Activated T-cell treated with anti-CD3 and anti-CD28 coated beads, Interleukin-2, amount 50 U/mL, for 1 hour (primary cell): ENCODE data around the gene COL17A1.

Experiments
- DNase-seq: peaks from one replicate; pipeline ENCODE4 v3.0.0-alpha.2; 2020

The COL17A1 gene

DNA sequence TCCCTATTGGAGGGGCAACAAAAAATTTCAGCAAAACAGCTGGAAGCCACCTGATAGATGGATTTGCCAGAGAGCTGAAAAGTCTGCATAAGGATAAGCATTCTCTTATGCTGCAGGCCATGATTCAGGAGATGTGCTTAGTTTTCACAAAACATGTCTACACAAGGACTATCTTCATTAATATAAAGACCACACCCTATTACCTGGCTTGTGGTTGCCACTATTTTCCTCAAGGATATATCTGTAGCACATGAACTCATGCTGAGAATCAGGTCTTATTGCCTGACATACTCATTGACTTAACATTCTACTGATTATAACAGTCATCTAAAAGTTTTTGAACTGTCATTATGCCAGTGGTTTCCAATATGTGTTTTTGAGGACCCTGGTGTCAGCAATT, 7.1 kb upstream of the COL17A1 start:
- no peak for DNase-seq

DNA sequence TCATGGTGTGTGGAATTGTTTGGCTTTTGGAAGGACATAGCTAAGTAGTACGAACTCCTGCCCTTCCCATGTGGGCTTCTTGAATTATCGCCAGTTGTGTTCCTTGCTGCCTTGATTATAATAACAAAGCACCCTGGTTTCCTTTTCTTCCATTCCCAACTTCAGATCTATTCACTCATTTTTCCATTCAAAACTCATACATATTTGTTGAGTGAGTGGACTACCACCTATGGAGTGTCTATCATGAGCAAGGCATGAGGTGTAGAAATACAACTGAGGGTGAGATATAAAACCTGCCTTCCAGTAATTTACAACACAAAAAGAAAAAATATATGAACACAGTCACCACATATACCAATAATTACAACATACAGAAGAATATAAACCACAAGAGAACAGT, 4.9 kb upstream of the COL17A1 start:
- DNase-seq = no peak

DNA sequence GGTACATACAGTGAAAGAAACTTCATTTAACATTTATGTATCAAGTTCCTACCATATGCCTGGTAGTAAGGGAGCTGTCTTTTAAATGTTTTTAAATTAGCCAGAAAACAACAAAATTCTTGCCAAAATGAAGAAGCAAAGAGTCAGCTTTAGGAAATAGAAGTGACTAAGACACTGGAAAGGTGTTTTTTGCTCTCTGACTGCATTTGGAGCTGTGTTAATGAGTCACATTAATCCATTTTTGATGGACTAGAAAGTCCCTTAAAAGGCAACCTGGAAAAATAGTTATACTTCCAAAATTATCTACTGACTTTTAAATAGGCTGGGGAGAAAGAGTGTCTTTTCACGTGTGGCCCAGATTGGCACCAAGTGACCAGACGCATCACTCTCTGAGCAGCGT, 3.9 kb upstream of the COL17A1 start:
- no peak for DNase-seq

DNA sequence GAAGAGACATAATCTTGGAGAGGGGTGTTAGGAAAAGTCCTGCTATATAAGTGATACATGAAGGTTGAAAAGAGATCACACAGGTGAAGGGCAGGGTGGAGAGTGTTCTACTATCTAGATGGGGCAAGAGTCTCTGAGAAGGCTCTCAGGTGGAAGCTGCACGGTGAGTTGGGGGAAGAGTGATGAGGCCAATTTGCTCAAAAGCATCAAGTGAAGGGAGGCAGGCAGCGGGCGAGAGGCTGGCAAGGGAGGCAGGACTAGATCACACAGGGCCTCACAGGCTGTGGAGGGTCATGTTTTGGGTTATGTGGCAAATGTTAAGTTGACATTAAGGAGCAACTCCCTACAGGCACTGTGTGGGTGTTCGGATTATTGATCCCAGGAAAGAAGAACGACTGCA, 2.6 kb upstream of the COL17A1 start:
- DNase-seq = no peak

DNA sequence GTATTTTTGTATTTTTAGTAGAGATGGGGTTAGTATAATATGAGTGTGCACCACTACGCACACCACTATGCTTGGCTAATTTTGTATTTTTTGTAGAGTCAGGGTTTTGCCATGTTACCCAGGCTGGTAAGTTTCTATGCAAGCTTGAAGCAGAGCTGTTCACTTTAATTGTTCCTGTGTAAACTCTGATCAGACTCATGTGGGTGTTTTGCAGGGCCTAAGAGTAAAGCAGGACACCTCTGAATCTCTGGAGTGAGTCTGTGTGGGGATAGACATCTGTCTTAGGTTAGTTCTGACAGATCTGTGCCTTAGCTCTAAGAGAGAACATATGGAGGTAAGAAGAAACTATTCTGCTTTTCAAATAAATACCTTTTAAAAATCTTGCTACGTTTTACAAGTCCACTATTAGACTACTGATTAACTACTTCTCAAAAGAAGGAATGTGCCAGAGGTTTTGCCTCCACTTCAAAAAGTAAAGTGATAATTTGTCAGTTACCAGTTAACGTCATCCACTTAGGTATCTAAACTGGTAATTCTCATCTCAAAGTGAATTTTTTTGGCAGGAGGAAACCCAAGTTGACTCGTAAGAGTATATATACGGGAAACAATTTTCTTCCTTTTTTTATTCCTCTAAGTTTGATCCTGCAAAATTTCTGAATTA, 1.1 kb downstream of the COL17A1 start:
- no peak for DNase-seq

DNA sequence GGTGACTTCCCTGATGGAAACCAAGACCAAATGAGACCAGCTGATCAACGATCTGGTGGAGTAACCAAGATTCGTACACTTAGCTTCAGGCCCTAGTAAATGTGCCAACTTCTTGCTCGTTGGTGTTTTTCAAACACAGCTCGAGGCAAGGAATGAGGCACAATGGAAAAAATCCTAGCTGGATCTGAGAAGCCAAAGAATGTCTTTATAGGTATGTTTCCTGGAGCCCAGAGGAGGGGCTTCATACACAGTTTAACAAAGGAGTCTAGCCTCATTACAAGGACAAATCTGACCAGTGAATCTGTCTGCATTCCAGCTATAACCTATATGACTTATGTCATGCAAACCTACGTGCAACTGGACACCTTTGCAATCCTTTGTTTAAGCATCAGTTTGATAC, 3.7 kb downstream of the COL17A1 start:
- no peak for DNase-seq

DNA sequence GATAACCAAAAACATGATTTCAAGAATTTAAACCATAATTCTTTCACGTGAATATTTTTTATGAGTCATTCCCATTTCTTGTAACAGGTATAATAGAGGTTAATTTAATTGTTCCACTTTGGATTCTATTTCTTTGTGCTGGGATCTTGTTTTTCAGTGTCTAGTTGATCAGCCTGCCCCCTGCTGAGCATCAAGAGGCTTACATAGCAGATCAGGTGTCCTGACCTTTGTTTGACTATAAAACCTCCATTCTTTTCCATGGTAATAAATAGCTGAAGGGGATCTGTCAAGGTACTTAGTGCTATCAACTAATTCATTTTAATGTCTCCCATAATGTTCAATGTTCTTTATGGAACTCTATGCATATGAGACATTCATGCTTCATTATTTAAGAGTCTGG, 4.9 kb downstream of the COL17A1 start:
- DNase-seq = no peak

DNA sequence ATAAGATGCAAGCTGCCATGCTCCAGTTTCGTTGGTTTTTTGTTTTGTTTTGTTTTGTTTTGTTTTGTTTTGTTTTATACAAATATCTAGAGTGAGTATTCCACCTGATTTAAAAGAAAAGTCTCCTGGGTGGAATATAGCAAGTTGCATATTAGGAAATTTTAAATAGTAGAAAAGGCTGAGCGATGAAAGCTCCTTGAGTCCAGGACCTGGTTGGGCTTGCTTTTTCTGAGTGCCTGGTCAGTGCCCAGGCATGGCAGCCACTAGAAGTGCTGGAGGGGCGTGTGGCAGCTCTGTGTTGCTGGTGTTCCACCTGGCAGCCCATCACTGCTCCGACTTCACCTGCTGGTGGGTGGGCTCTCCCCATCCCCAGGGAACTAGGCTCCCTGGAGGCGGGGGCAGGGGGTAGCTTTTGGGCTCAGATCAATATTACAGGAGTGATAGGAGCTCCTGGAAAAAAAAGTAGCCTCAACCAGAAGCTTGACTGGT, 8.0 kb downstream of the COL17A1 start:
- no peak for DNase-seq

DNA sequence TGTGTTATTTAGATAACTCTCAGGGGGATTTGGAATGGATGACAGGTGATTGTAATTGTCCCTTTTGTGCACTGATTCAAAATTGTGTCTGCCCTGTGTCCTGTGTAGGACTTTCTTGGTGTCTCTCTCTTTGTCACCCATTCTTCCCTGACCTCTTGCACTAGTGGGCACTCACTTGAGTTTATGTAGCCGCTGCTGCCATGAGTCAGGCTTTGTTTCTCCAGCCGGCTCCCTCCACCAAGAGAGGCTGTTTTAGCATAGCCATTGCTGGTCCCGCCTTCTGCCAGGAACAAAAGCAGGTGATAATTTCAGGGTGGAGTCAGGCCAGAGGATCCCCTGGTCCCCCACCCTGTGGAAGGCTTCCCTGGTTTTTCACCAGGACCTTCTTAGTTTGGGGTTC, 8.4 kb downstream of the COL17A1 start:
- no peak for DNase-seq

DNA sequence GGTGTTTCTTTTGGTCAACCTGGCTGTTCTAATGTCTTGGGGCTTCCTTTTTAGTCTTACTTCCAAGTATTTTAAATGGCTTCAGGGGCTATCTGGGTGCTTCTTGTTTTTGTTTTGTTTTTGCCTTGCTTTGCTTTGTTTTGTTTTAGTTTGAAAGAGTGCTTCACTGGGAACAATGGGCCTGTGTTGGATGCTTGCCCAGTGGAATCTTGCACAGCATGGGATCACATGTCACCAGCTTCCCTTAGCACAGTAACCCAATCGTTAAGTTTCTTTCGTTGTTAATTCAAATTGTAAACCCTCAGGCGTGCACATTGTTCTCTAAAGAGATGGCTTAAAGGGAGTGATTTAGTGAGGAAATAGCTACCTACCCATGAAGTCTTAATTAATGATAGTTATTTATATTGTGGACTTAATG, 8.9 kb downstream of the COL17A1 start:
- no peak for DNase-seq

GRCh38 chr10:104074505-104074904, 11.2 kb downstream of the COL17A1 start:
- no peak for DNase-seq

- DNase-seq = no peak
Observed at GRCh38 chr10:104072786-104073185, 12.9 kb downstream of the COL17A1 start.

DNA sequence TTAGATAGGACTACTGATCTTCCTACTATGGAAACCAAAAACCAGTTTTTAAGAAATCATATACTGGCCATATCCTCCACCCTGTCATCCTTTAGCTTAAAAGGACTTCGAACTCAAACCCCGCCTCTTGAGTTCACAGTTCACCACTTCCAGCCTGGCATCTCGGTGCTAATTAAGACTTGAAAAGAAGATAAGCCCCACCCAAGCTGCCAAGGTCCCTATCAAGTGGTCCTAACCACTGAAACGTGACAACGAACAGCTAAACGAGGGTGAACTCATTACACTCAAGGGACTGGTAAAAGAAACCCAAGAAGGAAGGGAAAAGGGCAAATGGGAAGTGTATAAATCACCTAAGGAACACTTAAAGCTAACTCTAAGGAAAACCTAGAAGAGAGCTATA, 16.1 kb downstream of the COL17A1 start:
- no peak for DNase-seq

GRCh38 chr10:104067525-104067924, 18.2 kb downstream of the COL17A1 start:
- DNase-seq = no peak

- DNase-seq = no peak
Observed at GRCh38 chr10:104066945-104067344, 18.7 kb downstream of the COL17A1 start.

GRCh38 chr10:104065748-104066147, 19.9 kb downstream of the COL17A1 start:
- no peak for DNase-seq

- no peak for DNase-seq
Observed at GRCh38 chr10:104061196-104061595, 24.5 kb downstream of the COL17A1 start.

DNA sequence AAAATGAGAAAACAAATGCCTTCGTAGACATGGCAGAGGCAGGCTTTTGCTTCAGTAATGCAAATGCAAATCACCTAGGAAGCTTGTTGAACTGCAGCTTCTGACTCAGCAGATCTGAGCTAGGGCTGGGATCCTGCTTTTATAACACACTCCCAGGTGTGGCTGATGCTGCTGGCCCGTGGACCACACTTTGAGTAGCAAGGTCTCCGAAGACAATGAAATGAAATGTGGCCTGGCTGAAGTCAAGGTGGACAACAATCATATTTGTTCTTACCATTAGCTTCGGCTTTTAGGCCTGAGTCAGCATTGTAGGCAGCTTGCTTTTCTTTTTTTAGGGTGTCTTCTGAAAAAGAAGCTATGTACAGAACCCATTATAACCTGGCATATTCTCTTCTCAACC, 26.3 kb downstream of the COL17A1 start:
- no peak for DNase-seq

GRCh38 chr10:104057717-104058116, 28.0 kb downstream of the COL17A1 start:
- no peak for DNase-seq

GRCh38 chr10:104056619-104057273, 28.9 kb downstream of the COL17A1 start:
- no peak for DNase-seq

- no peak for DNase-seq
Observed at GRCh38 chr10:104054430-104054829, 31.2 kb downstream of the COL17A1 start.

DNA sequence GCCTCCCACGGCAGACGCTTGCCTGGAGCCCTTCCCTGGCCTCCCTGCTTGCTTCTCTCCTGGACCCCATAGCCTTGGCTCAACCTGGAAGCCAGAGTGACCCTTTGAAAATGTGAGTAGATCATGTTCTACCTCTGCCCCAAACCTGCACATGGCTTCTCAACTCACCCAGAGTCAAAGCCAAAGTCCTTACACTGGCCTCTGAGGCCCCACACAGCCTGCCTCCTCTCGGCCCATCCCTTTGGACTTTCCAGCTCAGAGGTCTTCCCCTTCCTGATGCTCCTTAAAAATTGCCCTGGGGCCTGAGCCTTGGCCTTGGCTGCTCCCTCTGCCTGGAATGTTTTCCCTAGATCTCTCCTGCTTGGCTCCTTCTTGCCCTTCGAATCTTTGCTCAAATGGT, 32.5 kb downstream of the COL17A1 start:
- DNase-seq = no peak

DNA sequence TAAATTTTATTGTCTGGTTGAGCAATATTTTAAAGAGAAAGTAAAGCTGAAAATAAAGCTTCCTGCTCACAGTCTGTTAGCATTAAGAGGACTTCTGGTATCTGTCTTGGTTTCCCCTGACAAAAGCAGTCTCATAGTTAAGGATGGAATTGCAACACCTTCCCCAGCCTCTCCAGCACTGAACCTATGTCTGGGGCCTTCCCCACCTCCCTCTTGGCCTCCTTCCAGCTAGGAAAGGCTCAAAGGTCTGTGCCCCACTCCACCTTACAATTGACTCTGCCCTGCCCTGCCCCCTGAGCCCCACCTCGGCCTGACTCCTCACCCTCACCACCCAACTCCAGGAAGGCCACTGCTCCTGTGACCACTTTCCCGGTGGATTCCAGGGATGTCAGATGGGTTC, 33.2 kb downstream of the COL17A1 start:
- no peak for DNase-seq

GRCh38 chr10:104049504-104050250, 36.0 kb downstream of the COL17A1 start:
- DNase-seq = no peak
